Stimulated activated CD4-positive, alpha-beta T cell treated with anti-CD3 and anti-CD28 coated beads, Interleukin-4, amount 100 ng/mL, for 1 hour (primary cell): ENCODE measurements around the gene ZBTB7C.

Source experiments
- DNase-seq: peaks from one replicate; pipeline ENCODE4 v3.0.0-alpha.2; 2020

The ZBTB7C gene

DNA sequence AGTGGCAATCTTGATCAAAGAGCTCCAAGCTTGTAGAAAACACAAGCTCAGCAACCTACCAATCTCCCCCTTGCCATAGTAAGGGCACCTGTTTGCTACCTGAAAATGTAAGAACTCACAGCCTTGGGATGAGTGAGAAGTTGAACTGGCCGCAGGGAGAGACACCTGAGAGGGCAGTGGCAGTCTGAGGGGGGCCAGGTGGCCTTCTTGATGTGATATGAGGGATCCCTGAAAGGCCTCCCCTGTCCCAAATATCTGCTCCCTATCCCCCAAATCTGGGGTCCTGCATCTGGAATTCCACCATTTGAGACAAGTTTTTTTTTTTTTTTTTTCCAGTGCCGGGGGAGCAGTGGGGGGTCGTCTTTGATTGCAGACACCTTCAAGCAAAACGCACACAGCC lies 248.6 kb downstream of the ZBTB7C start:
- DNase-seq = no peak

DNA sequence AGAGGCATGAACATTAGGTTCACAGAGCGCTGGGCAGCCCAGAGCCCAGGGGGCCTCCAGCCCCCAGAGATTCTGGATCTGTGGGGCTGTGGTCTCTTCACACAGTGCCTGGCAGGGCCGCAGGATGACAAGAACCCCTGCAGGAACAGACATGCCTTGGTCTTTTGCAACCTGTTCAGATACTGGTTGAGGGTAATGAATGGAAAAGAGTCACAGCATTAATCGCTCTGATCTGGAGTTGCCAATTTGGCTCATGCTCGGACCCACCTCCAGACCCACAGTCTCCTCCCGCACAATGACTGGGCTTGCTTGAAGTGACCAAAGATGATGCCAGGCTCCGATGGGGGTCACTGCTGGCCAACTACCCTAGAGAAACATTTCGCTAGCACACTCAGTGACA lies 249.4 kb downstream of the ZBTB7C start:
- no peak for DNase-seq

DNA sequence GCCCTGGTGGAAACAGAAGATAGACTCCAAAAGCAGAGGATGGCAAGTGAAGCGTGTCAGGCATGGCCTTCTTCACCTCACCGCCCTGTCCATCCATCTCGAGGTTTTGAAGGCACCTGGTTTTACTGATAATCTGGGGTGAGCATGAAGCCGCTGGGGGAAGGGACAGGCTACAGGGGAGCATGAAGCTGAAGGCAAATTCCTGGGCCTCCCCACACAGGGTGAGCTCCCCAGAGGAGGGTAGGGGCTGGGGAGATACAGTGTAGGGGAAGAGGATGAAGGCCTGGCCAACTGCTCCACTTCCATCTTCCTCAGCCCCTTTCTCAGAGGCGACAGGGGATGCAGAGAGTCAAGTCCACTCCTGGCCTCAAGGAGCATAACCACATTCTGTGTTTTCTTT lies 250.5 kb downstream of the ZBTB7C start:
- no peak for DNase-seq

DNA sequence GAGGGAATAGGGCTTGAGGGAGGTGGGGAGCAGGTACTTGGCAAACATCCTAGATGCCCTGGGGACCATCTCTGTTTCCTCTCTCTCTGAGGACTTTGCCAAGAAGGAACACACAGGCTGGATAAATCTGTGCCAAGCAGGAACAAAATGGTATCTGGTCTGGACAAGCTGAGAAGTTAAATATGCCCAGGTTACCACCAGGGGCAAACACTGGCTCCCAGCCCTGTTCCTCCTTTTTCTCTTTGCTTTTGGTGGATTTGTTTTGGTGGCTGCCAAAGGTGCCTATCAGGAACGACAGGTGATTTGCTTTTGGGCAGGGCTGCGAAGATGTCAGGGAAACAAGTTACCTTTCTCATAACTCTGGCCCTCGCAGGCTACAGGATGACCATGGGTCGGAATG lies 251.2 kb downstream of the ZBTB7C start:
- DNase-seq = no peak

DNA sequence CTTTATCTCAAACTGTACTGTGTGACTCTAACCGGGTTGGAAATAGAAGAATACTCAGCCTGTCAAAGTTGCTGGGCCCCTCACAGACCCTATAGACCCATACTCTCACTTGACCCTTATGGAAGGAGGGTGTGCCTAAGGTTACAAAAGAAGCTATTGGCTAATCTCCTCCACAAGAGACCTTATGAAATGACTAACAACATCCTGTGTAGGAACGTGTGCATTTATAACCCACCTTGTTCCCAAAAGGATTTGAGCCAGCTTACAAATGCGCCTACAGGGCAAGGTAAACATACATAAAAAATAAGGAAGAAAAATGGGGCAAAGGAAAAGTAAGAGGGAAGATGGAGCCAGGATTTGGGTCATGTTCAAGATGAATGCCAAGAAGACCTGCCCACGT lies 253.3 kb downstream of the ZBTB7C start:
- no peak for DNase-seq

DNA sequence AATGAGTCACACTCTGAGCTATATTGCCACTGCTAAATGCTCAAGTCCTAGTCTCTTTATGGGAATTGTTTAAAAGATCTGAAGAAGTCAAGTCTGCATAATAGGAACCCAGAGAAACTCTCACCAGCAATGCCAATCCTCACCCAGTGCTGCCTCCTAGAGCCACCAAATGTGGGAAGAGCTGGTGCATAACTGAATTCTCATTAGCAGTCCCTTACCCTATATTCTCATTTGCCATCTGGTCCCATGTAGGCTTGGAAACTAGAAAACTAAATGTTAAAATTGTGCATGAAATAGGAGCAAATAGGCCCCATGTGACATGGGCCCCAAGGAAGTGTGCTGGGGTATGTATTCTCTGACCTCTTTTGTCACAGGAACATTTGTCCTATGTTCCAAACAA lies 254.4 kb downstream of the ZBTB7C start:
- no peak for DNase-seq

DNA sequence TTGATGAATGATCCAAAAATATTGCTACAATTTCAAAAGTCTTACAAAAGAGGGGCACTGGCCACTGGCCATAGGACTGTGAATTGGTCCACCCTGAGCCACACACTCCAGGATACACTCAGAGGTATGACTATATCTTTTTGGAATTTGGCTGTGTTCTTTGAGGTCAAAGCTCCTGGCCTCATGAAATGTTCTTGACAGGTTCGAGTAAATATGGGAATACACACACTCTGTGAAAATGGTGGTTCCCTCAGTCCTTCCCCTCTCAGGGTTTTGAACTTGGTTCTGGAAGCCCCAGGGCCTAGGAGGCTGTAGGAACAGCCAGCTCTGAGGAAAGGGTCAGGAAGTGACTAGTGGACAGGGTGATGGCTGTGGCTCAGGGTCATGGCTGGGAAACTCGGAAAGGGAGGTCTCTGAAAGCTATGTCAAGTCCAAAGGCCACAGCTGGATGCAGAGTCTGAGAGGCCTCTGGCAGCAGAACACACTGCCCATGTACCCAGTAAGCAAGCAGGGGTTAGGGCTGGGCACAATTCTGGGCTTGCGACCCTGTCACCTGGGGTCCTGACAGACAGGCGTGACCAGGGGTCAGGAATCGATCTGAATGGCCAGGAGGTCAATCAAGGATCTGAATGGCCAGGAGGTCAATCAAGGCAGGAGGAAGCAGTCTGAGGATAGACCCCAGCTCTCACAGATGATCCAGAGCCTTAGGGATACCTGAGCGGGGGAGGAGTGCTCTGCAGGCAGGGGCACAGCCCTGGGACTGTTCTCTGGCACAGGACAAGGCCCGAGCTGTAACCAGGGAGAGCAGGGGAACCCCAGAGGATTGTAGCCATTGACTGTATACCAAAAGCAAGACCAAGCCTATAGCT lies 255.3 kb downstream of the ZBTB7C start:
- DNase-seq = no peak

DNA sequence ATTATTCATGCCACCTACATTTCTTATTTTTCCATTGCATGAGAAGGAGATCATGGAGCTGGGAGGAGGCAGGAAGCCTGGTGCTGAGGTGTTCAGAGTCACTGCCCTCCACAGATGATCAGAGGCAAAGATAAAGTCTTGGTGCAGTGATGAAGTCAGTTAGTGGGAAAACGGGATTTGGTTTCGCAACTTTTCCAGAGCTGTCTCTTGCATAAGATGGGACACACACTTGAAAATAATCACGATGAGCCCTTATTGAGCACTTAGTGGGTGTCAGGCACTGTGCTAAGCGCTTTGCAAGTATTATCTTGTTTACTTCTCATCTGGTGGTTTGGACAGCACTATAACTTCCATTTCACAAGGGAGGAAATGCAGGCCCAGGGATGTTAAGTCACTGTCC lies 256.6 kb downstream of the ZBTB7C start:
- DNase-seq = no peak

DNA sequence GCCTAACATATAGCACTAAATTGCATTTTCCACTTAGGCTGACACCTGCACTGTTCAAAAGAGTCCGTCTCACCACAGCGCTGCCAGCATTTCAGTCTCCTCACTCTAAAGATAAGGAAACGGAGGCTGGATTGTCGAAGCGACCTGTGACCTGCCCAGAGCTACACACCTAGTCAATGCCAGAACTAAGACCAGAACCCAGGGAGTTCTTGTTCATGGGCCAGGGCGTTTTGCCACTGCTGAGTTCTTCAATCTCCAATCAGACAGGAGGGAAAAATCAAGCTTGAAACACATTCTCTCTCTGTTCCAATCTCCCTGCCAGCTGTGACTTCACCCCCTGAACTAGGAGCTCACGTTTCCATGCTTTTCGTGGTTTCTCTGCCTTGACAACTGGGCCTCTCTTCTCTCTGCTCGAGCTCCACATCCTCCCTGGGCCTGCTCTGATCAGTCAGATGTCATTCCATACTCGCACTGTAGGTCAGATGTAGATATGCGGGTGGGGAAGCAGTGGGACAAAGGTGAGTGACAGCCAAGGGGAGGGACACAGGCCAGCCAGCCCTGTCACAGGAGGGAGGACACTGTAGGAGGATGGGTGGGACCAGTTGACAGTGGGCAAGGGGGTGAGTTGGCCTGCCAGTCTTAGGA lies 257.6 kb downstream of the ZBTB7C start:
- DNase-seq = no peak

DNA sequence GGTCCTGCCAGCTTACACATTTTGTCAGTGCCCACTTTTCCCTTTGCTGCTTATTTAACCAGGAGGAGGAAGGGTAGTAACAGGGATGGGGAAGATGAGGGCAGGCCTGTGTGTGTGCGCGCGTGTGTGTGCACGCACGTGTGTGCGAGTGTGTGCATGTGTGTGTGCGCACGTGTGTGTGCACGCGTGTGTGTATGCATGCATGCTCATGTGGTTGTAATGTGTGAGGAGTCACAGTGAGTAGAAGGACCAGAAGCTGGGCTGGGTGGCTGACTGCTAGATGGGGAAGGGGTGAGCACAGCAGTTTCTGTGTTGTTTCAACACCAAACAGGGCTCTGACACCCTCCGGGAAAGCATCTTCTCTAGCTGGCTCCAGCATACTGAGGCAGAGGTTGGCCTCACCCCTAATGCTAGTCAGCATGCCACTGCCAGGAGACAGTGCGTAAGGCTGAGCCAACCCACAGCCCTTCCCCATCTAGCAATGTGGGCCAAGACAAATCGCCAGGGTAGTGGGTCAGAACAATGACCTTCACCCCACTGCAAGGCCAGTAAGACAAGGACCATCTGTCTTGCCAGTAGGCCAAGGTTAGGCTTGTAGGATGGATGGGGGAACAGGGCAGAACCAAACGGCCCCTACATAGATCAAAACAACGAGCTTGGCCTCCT lies 260.0 kb downstream of the ZBTB7C start:
- DNase-seq = no peak

DNA sequence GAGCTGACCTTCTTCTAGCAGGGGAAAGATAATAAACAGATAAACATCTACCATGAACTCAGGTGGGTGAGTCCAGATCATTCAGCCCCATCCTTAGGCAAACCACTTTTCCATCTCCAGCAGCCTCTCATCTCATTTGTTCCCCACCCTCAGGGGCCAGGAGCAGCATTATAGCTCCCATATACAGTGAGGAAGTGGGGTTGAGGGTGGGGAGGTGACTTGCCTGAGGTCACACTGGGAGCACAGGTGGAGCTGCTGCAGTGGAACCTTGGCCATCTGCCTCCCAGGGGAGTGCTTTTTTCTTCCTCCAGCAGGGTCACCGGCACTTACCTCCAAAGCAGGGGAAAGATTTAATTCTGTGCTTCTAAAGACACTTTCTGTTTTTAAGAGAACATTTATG lies 266.2 kb downstream of the ZBTB7C start:
- no peak for DNase-seq

DNA sequence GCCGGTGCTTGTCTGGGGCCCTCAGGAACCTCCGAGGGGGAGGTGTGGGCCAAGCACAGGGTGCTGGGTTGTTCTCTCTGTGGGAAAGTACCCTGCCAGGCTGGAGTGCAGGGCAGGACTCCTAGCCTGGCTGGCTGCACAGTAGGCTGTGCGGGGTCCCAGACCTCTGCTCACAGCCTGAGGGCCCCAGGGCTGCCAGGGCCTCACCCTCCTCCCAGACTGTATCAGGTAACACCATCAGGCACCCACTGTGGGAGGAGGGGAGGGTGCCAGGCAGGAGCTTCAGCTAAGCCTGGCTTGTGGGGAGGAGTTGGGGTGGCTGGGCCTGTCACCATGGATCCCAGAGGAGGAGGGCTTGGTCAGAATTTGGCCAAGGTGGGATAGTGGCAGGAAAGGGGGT lies 266.8 kb downstream of the ZBTB7C start:
- no peak for DNase-seq

DNA sequence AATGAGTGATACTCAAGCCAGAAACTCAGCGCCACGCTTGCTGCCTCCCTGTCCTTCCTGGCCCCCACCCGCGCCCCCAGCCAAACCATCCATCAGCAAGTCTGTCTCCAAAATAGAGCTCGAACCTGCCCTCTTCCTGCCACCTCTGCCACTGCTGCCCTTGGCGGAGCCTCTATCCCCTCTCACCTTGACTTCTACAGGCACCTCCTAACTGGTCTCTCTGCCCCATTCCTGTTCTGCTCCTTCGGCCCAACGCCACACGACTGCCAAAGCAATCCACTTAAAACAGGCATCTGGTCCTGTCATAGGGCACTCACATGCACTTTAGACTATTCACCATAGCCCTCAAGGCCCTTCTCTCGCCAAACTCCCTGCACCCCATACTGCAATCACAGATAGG lies 268.5 kb downstream of the ZBTB7C start:
- DNase-seq = no peak

DNA sequence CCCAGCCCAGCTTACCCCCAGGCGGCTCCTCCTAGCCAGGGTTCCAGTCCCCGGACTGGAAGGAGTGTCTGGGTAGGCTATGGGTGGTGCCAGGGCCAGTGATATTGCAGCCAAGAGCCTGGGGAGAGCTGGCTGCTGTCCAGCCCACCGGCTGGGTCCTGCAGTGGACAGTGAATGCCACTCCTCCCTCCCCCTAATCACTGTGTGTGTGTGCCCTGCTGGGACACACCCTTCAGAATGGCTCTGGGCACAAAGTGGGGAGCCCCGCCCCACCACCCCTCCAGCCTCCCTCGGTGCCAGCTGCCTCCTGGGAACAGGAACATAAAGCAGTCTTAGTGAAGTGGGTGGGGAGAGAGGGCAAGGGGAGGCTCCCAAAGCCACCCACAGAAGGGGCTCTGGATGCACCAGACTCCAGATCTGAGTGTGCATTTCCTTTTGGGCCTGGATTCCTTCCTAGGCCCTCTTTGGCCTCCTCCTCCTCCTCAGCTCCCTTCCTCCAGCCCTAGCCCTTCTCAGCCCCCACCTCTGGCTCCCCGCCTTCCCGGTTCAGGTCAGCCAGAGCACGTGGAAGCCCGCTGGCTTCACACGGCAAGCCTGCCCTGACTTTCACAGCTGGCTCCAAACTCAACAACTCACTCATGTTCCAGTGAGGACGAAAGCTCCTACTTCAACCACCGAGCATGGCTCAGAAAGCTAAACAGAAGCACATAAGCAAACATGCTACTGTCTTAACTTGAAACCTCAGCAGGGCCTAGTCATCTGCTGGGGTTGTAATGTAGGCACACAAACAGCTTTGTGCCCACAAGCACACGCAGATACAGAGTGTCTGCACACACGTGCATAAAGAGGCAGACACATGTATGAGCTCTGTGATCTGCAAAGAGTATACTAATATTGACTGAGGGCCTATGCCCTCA lies 269.5 kb downstream of the ZBTB7C start:
- DNase-seq = no peak

DNA sequence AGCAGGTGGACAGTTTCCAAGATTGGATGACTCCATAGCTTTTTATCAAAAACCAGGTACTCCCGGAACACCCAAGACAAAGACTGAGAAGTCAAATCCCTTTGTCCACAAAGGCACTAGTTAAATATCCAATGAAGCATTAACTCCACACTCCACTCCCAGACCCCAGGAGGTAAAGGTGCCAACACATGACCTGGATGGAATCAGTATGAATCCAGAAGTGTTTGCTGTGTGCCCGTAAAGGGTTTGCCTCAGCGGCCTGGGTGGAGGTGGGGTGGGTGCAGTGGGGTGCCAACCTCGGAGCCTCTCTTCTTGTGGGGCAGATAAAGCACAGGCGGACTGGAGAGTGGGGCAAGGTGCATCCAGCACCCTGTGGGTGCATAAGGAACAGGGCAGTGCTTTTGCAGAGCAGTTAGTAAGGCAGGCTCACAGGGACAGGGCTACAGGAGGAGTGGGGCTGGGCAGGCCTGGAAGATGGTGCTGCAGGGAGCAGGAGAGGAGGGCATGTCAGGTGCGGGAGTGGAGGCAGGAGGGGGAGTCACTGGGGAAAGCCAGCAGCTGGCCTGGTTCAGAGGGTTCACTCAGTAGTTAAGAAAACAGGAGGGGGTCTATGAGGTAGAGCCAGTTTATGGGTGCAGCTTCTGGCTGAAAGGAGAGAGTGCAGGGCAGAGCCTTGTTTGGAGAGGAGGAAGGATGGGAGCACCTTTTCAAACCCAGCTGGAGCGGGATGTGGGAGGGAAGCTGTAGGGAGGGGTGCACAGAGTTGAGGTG lies 270.3 kb downstream of the ZBTB7C start:
- DNase-seq = no peak

DNA sequence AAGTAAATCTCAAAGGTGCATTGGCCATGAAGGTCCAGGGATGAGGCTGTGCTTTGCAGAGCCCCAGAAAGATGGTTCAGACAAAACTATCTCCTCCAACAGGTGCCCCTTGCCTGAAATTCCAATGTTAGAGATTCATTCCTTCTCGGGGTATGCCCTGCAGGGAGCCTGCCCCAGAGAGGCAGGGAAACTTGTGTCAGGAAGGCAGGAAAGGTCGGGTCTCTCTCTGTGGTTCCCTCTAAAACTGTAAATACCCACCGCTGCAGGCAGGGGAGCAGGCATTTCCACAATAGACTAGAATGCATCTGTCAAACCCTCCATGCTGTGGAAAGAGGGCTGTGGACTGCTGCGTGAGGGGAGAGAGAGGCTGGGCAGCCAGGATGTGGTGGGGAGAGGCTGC lies 271.0 kb downstream of the ZBTB7C start:
- no peak for DNase-seq

DNA sequence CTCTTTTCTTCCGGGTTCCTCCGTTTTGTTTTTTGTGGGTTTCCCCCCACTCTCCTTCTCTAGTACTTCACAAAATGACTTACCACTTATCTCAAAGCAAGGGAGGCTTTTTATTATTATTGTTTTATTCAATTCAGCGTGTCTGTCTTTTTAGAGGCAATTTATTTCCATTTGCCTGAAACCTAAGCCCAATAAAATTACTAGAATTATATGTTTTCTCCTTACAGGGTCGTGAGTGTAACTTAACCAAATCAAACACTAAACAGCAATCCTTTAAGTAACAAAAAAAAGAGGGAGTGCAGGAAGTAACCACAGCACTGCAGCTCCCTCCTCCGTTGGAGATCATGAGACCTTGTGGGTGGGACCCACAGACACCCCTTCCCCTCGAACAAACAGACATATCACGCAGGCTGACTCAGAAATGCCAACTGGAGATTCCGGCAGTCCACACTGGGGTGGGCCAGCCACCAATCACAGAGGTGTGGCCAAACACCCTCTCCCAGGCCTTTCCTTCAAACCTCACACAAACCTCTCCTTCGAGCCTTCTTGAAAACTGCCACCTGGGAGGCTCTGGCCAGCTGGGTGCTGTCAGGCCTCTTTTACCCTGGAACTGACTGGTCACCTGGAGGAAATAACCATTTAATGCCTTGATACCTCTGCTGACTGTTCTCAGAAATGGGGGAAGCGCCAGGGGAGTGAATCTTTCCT lies 271.7 kb downstream of the ZBTB7C start:
- no peak for DNase-seq

DNA sequence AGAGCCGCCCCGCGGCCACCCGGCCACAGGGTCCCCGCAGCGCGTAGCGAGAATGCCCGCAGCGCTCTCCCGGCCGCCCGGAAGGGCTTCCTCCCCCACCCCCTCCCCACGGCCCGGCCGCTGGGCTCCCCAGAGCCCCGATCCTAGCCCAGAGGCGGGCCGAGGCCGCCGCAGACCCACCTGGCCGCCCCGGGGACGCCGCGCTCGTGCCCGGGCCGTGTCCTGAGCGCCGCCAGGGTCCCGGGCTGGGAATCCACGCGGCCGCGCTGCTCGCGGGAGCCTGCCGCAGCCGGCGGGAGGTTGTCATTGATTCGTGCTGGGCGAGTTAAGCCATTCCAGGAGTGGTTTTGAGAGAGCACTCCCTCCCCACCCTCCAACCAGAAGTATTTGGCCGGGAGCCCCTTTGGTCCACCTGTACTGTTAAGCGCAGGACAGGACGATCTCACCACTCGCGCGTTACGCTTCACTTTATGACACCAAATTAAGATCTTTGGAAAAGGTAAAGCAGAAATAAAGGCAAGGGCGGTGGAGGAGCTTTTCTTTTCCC lies 272.3 kb downstream of the ZBTB7C start:
- no peak for DNase-seq

DNA sequence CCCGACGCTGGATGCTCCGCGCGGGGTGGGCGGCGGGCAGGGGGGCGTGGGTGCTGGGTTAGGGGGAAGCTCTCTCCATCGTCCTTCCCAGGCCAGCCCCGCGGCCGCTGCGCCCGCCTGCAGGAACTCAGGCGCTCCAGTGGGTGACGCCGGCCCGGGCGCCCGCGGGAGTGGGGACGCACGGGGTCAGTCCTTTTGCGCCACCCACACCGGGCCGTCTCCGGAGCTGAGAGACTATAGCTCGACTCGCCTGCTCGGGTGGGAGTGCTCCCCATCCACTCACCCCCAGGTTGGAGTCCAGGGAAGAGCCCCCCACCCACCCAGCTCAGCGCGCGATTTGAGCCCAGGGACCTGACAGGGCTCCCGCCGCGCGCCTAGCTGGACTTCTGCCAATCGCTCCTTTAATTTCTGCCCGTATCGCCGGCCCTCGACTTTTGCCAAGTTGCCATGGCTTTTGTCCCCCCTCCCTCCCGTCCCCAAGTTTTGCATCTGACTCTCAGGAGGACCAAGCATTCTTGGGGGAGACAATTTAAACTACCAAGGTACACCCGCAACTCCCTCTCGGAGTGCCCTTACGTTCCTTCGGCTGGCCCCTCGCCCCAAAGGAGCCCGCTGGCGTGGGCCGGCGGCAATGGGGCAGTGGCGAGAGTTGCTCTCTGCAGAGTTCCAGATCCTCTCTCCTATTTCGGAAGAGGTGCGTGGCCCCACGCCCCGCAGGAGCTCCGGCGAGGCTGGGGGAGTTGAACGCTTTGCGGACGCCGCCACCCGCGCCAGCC lies 272.9 kb downstream of the ZBTB7C start:
- DNase-seq = no peak

DNA sequence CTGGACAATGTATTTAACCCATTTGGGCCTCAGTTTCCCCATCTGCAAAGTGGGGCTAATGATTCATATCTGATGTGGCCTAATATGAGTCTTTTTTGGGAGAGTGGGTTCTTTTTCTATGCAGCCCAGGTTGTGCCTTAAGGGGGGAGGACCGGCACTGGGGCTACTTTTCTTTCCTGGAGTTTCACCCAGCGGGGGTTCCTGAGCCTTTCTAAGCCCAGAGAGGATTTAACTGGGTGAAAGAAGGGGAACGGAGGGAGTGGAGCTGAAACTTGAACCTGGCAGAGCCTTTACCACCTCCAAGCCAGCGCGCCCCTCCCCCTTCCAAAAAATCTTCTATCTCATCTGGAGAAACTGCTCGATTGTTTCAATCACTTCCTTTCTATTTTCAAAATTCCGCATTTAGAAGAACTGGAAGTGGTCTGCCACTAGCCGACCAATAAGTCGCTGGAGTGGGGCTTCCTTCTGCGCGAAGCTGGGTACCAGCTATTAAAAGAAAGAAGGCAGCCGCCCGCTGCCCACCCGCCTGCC lies 273.7 kb downstream of the ZBTB7C start:
- no peak for DNase-seq
